ENCODE data around the gene TRAPPC13. TPM values are rescaled to one million over a fixed set of nuclear protein-coding genes. Genes with fewer than 3 reads are reported as not detected.
A peak's percentile ranks its signal among the peaks of the same experiment; 100 is the strongest.

The TRAPPC13 gene
- total RNA-seq, 1 donor from 2014 or later: 29.0 TPM

DNA sequence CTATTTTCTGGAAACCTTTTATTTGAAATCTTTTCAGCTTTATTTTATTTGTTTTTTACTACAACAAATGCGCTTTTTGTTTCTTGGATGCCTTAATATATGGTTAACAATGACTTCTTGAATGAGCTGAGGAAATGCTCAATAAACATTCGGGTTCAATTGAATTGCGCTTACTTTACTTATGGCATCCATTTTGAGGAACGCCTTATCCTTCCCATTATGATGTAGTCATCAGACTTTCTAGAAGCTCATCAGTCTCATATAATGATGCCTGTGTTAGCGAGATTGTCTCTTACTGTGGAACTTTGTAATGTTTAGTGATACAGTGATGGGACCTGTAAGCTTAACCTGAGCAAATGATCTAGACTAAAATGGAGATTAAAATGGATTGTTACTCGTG lies 916 bp downstream of the TRAPPC13 start:
- H3K4me3 Mint-ChIP-seq: peak overlapping the region; percentile 99
- intact Hi-C loops (cut with micrococcal nuclease): loop anchor here (10.0 kb wide), 3 partner anchors 379 to 591 kb away; no protein-coding TSS in a partner anchor
- no peak for TF ChIP-seq CTCF (IDR thresholded peaks at IDR 0.05)
- peak overlapping the region; percentile 24 for H3K27ac Mint-ChIP-seq
- no peak for ATAC-seq (ENCODE audit: low read depth)
- H3K4me1 Mint-ChIP-seq: peaks cover 40% of the 10 kb centered on the region
- H3K36me3 Mint-ChIP-seq (ENCODE audit: low read depth): peaks cover 28% of the 10 kb centered on the region
- ChIA-PET CTCF (interaction anchor here (1.1 kb wide), 1 partner anchor 142 kb away, joined by 3 read pairs; no protein-coding TSS in a partner anchor), POLR2A (interaction anchor here (1.3 to 1.6 kb wide), 2 partner anchors 63 to 300 kb away, joined by 4 to 6 read pairs; partner anchors contain the start of genes CENPK, ERBIN and PPWD1)
- no peaks in the 10 kb centered on the region for H3K27me3 Mint-ChIP-seq
- DNase-seq: no peak
- H3K9me3 Mint-ChIP-seq: no peaks in the 10 kb centered on the region

GRCh38 chr5:65630981-65631380 lies 6.2 kb downstream of the TRAPPC13 start:
- CTCF ChIA-PET: no interaction called here
- H3K27me3 Mint-ChIP-seq: no peaks in the 10 kb centered on the region
- no peak for ATAC-seq (ENCODE audit: low read depth)
- TF ChIP-seq CTCF (IDR thresholded peaks at IDR 0.05): no peak
- peaks cover 24% of the 10 kb centered on the region for H3K36me3 Mint-ChIP-seq (ENCODE audit: low read depth)
- peaks cover 8% of the 10 kb centered on the region for H3K4me1 Mint-ChIP-seq
- no peak overlapping the region for H3K27ac Mint-ChIP-seq
- intact Hi-C loops (cut with micrococcal nuclease): no loop called here
- no peak for DNase-seq
- H3K9me3 Mint-ChIP-seq: no peaks in the 10 kb centered on the region
- POLR2A ChIA-PET: interaction anchor here (0.5 kb wide), 1 partner anchor 70 kb away, joined by 5 read pairs; no protein-coding TSS in a partner anchor
- H3K4me3 Mint-ChIP-seq: no peak overlapping the region

DNA sequence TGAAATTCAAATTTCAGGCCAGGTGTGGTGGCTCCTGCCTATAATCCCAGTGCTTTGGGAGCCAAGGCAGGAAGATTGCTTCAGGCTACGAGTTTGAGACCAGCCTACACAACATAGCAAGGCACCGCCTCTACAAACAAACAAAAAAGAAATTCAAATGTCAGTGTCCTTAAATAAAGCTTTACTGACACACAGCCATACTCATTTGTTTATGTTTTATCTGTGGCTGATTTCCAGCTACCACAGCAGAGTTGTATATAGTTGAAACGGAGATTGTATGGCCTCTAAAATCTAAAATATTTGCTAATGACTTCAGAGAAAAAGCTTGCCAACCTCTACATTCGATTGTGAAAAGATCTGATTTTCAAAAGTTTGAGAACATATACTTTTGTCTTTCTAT lies 15.4 kb downstream of the TRAPPC13 start:
- intact Hi-C loops (cut with micrococcal nuclease): no loop called here
- no peak overlapping the region for H3K27ac Mint-ChIP-seq
- ChIA-PET POLR2A (no interaction called here), CTCF (no interaction called here)
- H3K4me3 Mint-ChIP-seq: no peak overlapping the region
- H3K36me3 Mint-ChIP-seq (ENCODE audit: low read depth): peaks cover 47% of the 10 kb centered on the region
- DNase-seq (no peak), ATAC-seq (ENCODE audit: low read depth) (no peak)
- no peak for TF ChIP-seq CTCF (IDR thresholded peaks at IDR 0.05)
- no peaks in the 10 kb centered on the region for H3K27me3 Mint-ChIP-seq
- no peaks in the 10 kb centered on the region for H3K9me3 Mint-ChIP-seq
- no peaks in the 10 kb centered on the region for H3K4me1 Mint-ChIP-seq

GRCh38 chr5:65646938-65647337 lies 22.1 kb downstream of the TRAPPC13 start:
- ChIA-PET POLR2A (no interaction called here), CTCF (no interaction called here)
- H3K9me3 Mint-ChIP-seq: no peaks in the 10 kb centered on the region

GRCh38 chr5:65647941-65648340 lies 23.1 kb downstream of the TRAPPC13 start:
- CTCF ChIA-PET: no interaction called here
- ATAC-seq (ENCODE audit: low read depth) (no peak), DNase-seq (no peak)
- TF ChIP-seq CTCF (IDR thresholded peaks at IDR 0.05): no peak
- H3K36me3 Mint-ChIP-seq (ENCODE audit: low read depth): peaks cover 45% of the 10 kb centered on the region
- H3K4me3 Mint-ChIP-seq: no peak overlapping the region
- intact Hi-C loops (cut with micrococcal nuclease): no loop called here
- H3K4me1 Mint-ChIP-seq: no peaks in the 10 kb centered on the region
- H3K27me3 Mint-ChIP-seq: no peaks in the 10 kb centered on the region
- H3K9me3 Mint-ChIP-seq: no peaks in the 10 kb centered on the region
- POLR2A ChIA-PET: no interaction called here
- H3K27ac Mint-ChIP-seq: no peak overlapping the region

More at GRCh38 chr5:65646938-65647337, 22.1 kb downstream of the TRAPPC13 start:
- H3K36me3 Mint-ChIP-seq (ENCODE audit: low read depth): peaks cover 42% of the 10 kb centered on the region
- intact Hi-C loops (cut with micrococcal nuclease): no loop called here
- DNase-seq: no peak
- H3K4me3 Mint-ChIP-seq: no peak overlapping the region
- no peak for TF ChIP-seq CTCF (IDR thresholded peaks at IDR 0.05)
- no peak overlapping the region for H3K27ac Mint-ChIP-seq
- no peak for ATAC-seq (ENCODE audit: low read depth)
- no peaks in the 10 kb centered on the region for H3K4me1 Mint-ChIP-seq
- no peaks in the 10 kb centered on the region for H3K27me3 Mint-ChIP-seq
